ENCODE measurements around the gene TNNT2.

TNNT2 gene

DNA sequence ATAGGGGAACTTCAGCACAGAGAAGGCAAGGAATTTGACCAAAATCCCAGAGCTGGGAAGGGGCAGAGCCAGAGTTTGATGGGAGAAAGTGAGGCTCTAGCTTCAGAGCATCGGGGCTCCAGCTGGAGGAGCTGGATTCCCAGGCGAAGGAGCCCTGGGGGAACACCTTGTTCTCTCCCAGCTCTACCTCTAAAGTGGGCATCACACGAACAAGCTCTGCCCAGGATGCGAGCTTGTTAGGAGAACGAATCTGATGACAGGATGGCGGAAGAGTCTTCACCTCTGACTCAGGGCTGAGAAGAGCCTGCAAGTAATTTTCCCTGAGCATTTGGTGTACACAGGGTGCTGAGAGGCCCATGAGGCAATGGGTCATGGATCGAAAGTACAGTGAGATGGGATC is 22.0 kb downstream of the TNNT2 start:
- Histone ChIP-seq H3K27ac (ENCODE audit: low read length) (no peak overlapping the region), H2AFZ (ENCODE audit: low read length) (no peak overlapping the region), H3K9ac (ENCODE audit: low read length) (no peak overlapping the region), H3K79me2 (ENCODE audit: low read length) (no peaks in the 10 kb centered on the region), H3K4me1 (ENCODE audit: low read length) (no peaks in the 10 kb centered on the region), H3K27me3 (replicated peaks; ENCODE audit: insufficient read depth, low read length) (peaks cover 96% of the 10 kb centered on the region), H3K9me2 (replicated peaks; ENCODE audit: insufficient read depth, low read length) (no peaks in the 10 kb centered on the region), H3K9me3 (replicated peaks; ENCODE audit: insufficient read depth, low read length) (no peaks in the 10 kb centered on the region), H3K4me3 (ENCODE audit: low read length) (no peak overlapping the region), H3F3A (ENCODE audit: insufficient read depth, low read length) (no peaks in the 10 kb centered on the region), H3K4me2 (ENCODE audit: low read depth, low read length) (no peak overlapping the region), H3K36me3 (replicated peaks; ENCODE audit: insufficient read depth, low read length) (no peaks in the 10 kb centered on the region), H4K20me1 (ENCODE audit: insufficient read depth, low read length) (no peaks in the 10 kb centered on the region)
- no peak for DNase-seq
- no peak for TF ChIP-seq EZH2 (optimal IDR thresholded peaks at IDR 0.05; ENCODE audit: low read depth, low read length)
- no peak for TF ChIP-seq EZH2phosphoT487 (IDR thresholded peaks at IDR 0.05; ENCODE audit: low read length)
- TF ChIP-seq, protein P1, sequence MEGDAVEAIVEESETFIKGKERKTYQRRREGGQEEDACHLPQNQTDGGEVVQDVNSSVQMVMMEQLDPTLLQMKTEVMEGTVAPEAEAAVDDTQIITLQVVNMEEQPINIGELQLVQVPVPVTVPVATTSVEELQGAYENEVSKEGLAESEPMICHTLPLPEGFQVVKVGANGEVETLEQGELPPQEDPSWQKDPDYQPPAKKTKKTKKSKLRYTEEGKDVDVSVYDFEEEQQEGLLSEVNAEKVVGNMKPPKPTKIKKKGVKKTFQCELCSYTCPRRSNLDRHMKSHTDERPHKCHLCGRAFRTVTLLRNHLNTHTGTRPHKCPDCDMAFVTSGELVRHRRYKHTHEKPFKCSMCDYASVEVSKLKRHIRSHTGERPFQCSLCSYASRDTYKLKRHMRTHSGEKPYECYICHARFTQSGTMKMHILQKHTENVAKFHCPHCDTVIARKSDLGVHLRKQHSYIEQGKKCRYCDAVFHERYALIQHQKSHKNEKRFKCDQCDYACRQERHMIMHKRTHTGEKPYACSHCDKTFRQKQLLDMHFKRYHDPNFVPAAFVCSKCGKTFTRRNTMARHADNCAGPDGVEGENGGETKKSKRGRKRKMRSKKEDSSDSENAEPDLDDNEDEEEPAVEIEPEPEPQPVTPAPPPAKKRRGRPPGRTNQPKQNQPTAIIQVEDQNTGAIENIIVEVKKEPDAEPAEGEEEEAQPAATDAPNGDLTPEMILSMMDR (IDR thresholded peaks at IDR 0.05; ENCODE audit: low read length): no peak

- H3K27ac ChIP-seq (ENCODE audit: low read length): no peak overlapping the region
- H3K4me3 ChIP-seq (ENCODE audit: low read length): no peak overlapping the region
- no peaks in the 10 kb centered on the region for H3K4me1 ChIP-seq (ENCODE audit: low read length)
- H3K27me3 ChIP-seq (replicated peaks; ENCODE audit: insufficient read depth, low read length): peaks cover 96% of the 10 kb centered on the region
- TF ChIP-seq EZH2 (optimal IDR thresholded peaks at IDR 0.05; ENCODE audit: low read depth, low read length) (no peak), EZH2phosphoT487 (IDR thresholded peaks at IDR 0.05; ENCODE audit: low read length) (no peak)
- TF ChIP-seq, protein P1 (IDR thresholded peaks at IDR 0.05; ENCODE audit: low read length): no peak
- no peaks in the 10 kb centered on the region for H3K79me2 ChIP-seq (ENCODE audit: low read length)
- no peak for DNase-seq
- no peak overlapping the region for H2AFZ ChIP-seq (ENCODE audit: low read length)
- no peaks in the 10 kb centered on the region for H3K9me2 ChIP-seq (replicated peaks; ENCODE audit: insufficient read depth, low read length)
- no peaks in the 10 kb centered on the region for H3K9me3 ChIP-seq (replicated peaks; ENCODE audit: insufficient read depth, low read length)
- H3F3A ChIP-seq (ENCODE audit: insufficient read depth, low read length): no peaks in the 10 kb centered on the region
- no peak overlapping the region for H3K9ac ChIP-seq (ENCODE audit: low read length)
- H3K36me3 ChIP-seq (replicated peaks; ENCODE audit: insufficient read depth, low read length): no peaks in the 10 kb centered on the region
- no peak overlapping the region for H3K4me2 ChIP-seq (ENCODE audit: low read depth, low read length)
- no peaks in the 10 kb centered on the region for H4K20me1 ChIP-seq (ENCODE audit: insufficient read depth, low read length)
These were observed 22.6 kb downstream of the TNNT2 start for GRCh38 chr1:201354901-201355295.

DNA sequence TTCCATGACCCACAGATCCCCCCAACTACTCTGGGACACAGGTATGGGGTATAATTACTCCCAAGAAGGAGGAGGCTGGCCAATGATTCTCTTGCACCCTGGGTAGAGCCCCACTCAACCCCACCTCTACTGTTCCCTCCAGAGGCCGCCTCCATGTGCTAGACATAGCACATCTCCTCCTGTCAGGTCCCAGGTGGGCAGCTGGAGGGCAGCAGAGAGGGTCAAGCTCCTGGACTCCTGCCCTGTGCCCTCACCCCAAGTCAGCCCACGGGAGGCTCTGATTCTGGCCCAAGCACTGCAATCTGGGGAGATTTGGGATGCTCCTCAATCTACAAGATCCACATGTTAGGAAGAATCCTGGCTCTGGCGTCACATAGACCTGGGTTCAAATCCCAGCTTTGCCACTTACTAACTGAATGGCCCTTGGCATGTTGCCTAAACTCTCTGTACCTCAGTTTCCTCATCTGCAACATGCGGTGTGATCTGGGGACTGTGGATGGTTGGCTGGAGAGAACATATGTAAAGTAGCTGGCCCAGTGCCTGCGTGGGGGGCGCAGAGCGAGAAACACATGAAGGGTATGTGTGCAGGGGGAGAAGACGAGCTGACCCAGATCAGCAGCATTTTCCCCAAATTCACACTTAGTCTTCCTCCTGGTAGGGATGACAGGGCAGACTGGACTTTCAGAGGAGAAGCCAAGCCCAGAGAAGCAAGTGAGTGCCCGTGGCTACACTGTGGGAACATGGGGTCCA is 23.2 kb downstream of the TNNT2 start:
- H3K79me2 ChIP-seq (ENCODE audit: low read length): no peaks in the 10 kb centered on the region
- TF ChIP-seq, protein P1 (IDR thresholded peaks at IDR 0.05; ENCODE audit: low read length): no peak
- TF ChIP-seq EZH2phosphoT487 (IDR thresholded peaks at IDR 0.05; ENCODE audit: low read length): no peak
- TF ChIP-seq EZH2 (optimal IDR thresholded peaks at IDR 0.05; ENCODE audit: low read depth, low read length): no peak
- no peaks in the 10 kb centered on the region for H3K9me2 ChIP-seq (replicated peaks; ENCODE audit: insufficient read depth, low read length)
- no peaks in the 10 kb centered on the region for H3K36me3 ChIP-seq (replicated peaks; ENCODE audit: insufficient read depth, low read length)
- H2AFZ ChIP-seq (ENCODE audit: low read length): no peak overlapping the region
- H3K4me3 ChIP-seq (ENCODE audit: low read length): no peak overlapping the region
- no peak overlapping the region for H3K4me2 ChIP-seq (ENCODE audit: low read depth, low read length)
- DNase-seq: no peak
- no peaks in the 10 kb centered on the region for H4K20me1 ChIP-seq (ENCODE audit: insufficient read depth, low read length)
- H3K27me3 ChIP-seq (replicated peaks; ENCODE audit: insufficient read depth, low read length): peaks cover 95% of the 10 kb centered on the region
- H3K27ac ChIP-seq (ENCODE audit: low read length): no peak overlapping the region
- no peak overlapping the region for H3K9ac ChIP-seq (ENCODE audit: low read length)
- no peaks in the 10 kb centered on the region for H3K9me3 ChIP-seq (replicated peaks; ENCODE audit: insufficient read depth, low read length)
- no peaks in the 10 kb centered on the region for H3F3A ChIP-seq (ENCODE audit: insufficient read depth, low read length)
- no peaks in the 10 kb centered on the region for H3K4me1 ChIP-seq (ENCODE audit: low read length)
